ENCODE measurements around the gene LPCAT2.

DNA sequence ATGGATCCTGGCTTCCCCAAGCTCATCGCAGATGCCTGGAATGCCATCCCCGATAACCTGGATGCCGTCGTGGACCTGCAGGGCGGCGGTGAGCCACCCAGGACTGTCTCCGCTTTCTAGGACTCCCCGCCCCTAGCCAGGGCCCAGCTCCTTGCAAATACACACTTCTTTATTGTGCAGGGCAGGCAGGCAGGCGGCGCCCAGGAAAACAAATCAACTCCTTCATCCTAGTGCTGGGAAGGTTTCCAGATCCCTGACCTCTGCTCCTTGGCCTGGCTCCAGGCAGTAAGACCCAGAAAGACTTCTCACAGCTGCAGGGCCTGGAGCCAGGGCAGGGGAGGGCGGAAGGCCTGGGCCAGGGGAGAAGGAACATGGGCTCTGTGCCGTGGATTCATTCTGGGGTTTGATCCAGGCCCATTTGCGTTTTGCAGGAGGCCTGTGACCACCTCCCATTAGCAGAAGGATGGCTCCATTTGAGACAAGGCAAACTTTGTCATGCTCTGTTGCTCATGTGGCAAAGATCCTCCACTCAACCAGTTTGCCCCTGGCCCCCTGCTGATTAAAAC lies 6.0 kb upstream of the LPCAT2 start:
- TF ChIP-seq, protein P1, sequence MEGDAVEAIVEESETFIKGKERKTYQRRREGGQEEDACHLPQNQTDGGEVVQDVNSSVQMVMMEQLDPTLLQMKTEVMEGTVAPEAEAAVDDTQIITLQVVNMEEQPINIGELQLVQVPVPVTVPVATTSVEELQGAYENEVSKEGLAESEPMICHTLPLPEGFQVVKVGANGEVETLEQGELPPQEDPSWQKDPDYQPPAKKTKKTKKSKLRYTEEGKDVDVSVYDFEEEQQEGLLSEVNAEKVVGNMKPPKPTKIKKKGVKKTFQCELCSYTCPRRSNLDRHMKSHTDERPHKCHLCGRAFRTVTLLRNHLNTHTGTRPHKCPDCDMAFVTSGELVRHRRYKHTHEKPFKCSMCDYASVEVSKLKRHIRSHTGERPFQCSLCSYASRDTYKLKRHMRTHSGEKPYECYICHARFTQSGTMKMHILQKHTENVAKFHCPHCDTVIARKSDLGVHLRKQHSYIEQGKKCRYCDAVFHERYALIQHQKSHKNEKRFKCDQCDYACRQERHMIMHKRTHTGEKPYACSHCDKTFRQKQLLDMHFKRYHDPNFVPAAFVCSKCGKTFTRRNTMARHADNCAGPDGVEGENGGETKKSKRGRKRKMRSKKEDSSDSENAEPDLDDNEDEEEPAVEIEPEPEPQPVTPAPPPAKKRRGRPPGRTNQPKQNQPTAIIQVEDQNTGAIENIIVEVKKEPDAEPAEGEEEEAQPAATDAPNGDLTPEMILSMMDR (conservative IDR thresholded peaks at IDR 0.05 in 1 of 2, IDR thresholded peaks at IDR 0.05 in 1 of 2; ENCODE audit: low read depth in 1 of 2, low read length in 2 of 2), result peak in 1 of 2 donors; percentile 30
- TF ChIP-seq EZH2 (IDR thresholded peaks at IDR 0.05; ENCODE audit: low read length, missing control alignments), result no peak

Data from fibroblast of lung (primary cell).